Embryonic facial prominence (tissue), 1 donor: ENCODE measurements around the gene ABCC10.
"Not testable (repeated sequence)": the region's sequence is repeated elsewhere in the genome, so short reads cannot be mapped to it uniquely, and the experiment has no call there.

ENCODE experiments used
- DNase-seq: peaks from one replicate; pipeline ENCODE4 v3.0.0-alpha.2; 2016; ENCODE audit errors: extremely low spot score

ABCC10 gene

DNA sequence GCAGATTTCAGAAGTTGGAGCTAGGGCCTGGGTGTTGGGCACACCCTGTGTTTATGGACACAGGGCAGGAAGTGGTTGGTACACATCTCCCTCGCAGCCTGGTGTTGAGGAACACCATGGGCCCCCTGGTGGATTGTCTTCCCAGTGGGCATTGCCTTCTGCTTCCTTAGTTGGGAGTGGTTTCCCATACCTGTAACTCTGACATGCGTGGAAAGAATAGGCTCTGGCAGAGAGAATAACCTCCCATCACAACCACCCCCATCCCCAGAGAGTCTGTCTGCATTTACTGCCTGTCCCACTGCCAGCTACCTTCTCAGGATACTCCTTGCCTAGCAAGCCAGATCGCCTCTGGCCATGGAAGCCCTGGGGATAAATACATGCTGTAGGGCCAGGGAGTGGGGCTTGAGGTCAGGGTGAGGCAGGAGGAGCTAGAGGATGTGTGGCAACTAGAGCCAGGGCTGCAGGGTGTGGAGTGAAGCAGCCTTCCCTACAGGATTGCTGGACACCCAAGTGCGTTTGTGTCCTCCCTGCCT lies 68.1 kb downstream of the ABCC10 start:
- DNase-seq = no peak

DNA sequence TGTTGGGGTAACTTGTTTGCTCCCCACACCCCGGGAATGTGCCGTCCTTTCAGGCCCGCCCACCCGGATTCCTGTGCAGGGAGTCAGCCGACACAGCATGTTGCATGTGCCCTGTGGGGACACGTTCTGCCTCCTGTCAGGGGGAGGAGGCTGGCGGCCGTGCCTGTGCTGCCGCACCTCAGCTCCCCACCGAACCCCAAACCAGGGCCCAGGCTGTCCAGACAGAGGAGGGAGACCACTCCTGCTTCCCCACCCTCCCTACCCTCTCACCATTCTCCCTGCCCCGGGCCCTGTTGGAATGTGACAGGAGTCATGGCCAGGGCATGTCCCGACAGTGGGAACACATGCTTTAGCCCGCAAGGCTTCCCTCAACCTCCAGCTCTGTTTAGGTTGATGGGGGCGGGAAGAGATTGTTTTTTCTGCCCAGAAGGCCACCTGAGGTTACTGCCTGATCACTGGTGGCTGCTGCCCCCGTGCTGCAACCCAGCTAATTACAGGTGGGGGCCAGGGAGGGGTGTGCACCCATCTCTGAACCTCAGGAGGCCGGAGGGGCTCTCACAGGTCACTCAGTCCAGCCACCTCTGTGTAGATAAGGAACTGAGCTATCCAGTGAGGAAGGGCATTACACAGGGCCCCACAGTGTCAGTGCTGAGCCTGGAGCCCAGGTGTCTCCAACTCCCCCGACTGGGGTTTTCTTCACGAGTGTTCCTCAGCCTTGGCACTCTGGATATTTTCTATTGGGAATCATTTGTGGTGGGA lies 69.2 kb downstream of the ABCC10 start:
- DNase-seq = no peak

DNA sequence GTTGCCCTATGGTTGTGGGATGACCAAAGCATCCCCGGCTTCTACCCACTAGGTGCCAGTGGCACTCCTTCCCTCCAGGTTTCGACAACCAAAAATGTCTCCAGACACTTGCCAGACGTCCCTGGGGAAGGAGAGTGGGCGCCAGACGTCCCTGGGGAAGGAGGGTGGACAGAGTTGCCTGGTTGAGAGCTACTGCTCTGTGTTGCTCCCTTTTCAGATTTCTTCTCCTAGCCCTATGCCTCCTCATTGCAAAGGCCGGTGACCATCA lies 69.7 kb downstream of the ABCC10 start:
- no peak for DNase-seq

DNA sequence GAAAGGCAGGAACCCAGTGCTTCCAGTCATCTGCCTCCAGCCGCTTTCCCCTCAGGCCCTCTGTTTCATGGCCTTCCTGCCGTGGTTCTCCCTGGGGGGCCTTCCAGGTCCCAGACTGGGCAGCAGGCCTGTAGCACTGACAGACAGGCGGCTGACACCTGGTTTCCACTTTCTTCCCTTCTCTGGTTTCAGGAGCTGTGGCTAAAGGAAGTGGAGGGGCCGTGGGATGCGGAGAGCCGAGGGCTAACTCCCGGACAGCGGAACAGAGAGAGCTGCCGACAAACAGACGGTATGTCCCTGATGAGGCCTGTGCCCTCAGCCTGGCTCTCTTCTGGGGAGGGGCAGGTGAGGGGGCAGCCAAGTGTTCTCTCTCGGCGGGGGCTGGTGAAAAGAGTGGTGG lies 70.3 kb downstream of the ABCC10 start:
- no peak for DNase-seq

DNA sequence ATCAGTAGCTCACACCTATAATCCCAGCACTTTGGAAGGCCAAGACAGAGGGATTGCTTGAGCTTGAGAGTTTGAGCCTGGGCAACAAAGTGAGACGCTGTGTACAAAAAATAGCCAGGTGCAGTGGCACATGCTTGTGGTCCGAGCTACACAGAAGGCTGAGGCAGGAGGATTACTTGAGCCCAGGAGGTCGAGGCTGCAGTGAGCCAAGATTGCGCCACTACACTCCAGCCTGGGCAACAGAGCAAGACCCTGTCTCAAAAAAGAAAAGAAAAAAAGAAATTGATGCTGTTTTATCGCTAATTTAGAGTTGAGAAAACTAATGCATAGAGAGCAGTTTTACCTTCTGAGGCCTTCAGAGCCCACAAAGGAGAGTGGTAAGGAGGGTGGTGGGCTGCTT lies 71.0 kb downstream of the ABCC10 start:
- not testable (repeated sequence) for DNase-seq

DNA sequence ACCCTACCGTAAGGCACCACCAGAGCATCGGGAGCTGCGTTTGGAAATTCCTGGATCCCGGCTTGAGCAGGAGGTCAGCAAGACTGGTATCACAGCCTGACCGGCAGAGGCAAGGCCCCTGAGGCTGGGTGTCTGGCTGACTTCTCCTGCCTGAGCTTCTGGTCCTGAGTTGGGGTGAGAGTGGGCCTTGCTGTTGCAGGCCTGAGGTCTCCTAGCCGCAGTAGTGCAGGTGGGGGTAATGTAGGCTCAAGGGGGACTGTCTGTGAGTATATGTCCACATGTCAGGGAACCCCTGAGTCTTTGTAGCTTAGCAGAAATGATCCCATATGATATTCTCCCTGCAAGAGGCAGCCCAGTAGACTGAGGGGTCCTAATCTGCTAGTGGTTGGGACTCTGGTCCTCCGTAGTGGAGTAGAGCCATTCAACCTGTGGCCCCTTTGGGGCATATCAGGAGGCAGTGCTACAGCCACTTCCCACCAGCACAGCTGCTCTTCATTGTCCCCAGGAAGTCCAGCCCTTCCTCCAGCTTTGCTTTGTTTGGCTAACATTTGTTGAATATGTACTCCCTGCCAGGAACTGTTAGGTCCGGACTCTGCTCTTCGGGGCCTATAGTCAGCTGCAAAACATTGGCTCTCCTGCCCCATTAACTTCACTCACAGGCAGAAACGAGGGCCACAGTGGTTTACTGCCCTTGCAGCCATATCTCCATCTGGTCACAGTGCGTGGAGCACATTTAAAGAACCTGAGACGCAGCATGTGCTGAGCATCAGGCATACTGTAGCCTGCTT lies 71.9 kb downstream of the ABCC10 start:
- DNase-seq = no peak
